GM18498 (cell line): ENCODE data around the gene HBP1.
"Not testable (repeated sequence)": the region's sequence is repeated elsewhere in the genome, so short reads cannot be mapped to it uniquely, and the experiment has no call there.

Experiments used
- ATAC-seq: cut with Tn5 transposase; IDR thresholded peaks from one replicate; pipeline ENCODE4 v1.9.1; 2021; ENCODE audit warnings: mild to moderate bottlenecking, moderate library complexity; ENCODE audit not compliant: unreplicated experiment

Gene HBP1

DNA sequence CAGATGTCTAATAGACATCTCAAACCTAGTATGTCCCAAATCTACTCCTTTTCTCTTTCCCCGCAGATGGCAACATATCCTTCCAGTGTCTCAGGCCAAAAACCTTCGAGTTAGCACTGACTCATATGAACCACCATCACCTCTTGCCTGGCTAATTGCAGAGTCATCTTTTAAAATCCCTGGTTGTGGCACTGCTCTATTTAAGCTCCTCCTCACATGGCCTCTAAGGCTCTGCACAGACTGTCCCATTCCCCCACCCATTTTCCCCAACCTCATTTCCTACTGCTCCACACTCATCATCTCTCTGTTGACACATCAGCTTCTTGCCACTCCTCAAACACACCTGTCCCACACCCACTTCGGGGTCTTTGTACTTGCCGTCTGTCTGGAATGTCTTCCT lies 16.8 kb upstream of the HBP1 start:
- ATAC-seq = no peak

DNA sequence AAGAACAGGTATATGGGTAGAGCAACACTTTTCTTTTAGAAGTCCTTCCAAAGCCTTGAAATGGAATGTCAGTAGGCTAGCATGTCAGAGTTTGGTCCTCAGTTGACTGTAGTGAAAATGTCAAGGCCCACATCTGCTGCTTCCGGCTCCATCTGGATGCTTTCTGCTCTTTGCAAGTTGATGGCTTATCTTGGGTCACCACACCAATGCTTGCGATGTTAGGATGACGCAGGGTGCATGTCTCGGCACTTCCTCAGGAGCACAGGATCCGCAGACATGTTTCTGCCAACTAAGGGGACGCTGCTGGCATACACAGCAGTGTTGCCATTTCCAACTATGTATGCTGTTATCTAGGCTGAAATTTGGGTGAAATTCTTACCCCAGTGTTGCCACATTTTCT lies 14.0 kb upstream of the HBP1 start:
- no peak for ATAC-seq

DNA sequence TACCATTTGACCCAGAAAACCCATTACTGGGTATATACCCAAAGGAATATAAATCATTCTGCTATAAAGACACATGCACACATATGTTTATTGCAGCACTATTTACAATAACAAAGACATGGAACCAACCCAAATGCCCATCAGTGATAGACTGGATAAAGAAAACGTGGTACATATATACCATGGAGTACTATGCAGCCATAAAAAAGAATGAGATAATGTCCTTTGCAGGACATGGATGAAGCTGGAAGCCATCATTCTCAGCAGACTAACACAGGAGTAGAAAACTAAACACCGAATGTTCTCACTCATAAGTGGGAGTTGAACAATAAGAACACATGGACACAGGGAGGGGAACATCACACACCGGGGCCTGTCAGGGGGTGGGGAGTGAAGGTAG lies 13.1 kb upstream of the HBP1 start:
- ATAC-seq = not testable (repeated sequence)

- ATAC-seq = no peak
These were observed 11.7 kb upstream of the HBP1 start for GRCh38 chr7:107157091-107157490.

DNA sequence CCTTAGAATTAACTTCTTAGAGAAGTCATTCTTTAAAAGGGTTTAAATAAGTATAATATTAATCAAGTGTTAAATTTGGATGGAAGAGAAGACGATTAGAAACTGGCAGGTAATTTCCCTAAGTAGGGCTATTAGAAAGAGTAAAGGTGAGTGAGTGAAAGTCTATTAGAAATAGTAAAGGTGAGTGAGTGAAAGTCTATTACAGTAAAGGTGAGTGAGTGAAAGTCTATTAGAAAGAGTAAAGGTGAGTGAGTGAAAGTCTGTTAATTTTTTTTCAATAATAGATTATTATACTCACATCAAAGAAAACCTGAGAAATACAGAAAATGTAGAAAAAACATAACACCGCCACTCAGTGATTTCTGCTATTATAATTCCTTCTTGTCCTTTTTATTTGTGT lies 10.8 kb upstream of the HBP1 start:
- ATAC-seq = no peak

DNA sequence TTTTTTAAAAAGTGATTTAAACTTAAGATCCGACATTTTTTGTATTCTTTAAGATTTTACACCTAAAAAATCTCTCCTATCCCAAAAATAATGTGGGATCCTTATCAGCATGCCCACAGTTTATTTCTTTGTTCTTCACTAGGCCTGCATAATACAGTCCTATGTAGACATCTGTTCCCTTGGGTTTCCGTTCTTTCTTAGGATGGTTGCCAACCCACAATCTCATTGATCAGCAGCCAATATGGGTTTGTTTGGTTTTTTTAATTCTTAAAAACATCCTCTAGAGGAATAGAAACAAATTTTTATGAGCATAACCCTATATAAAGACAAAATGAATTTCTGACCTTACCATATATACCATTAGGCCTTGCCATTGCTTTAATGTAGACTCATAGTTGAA lies 8.4 kb upstream of the HBP1 start:
- ATAC-seq = no peak

DNA sequence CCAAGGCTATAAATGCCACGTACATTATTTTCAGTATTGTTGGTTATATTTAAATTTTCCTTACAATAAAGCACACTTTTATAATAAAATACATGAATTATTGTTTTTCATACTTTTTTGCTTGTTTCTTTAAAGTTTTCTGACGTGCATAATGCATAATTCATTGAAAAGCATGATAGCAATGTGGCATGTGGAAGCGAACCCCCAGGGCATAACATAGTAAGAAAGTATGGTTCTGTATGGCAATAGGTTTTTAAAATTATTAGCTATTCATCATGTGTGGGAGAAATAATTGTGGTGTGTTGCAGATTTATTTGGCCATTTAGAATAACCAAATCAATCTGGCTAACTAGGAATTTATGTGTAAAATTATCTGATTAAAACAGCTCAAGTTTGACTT lies 7.4 kb upstream of the HBP1 start:
- ATAC-seq = no peak

- ATAC-seq = no peak
These were observed 6.3 kb upstream of the HBP1 start for GRCh38 chr7:107162475-107162874.

DNA sequence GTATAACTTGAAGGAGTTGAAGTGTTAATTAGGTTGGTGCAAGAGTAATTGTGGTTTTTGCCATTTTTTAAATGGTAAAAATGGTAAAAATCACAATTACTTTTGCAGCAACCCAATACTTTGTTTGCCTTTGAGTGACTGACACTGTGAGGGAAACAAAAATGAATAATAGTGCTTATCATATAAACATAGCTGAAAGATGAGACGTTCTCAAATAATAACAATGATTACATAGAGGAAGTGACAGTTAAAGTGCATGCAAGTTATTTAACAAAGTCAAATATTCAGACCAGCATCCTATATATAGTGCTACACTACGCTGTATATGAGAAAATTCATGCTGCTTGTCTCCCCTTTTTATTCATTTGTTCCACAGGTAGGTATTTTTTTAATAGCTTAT lies 4.7 kb upstream of the HBP1 start:
- ATAC-seq = no peak

DNA sequence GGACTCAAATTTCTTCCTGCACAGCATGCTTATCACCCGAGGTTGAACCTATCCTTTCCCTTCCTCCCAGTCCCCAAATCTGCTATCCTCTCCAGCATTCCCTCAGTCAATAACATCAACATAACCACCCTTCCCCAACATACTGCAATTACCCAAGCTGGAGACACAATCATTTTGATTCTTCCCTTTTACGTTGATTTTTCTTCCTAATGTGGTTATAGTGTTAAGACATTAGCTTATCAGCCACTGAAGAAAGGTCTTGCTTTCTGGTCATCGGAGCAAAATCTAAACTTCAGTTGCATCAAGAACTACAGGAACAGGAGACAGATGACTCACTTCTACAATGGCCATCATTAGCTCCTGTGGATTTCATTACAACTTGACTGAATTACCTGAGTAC lies 3.5 kb upstream of the HBP1 start:
- ATAC-seq = no peak

- no peak for ATAC-seq
These were observed 1.9 kb upstream of the HBP1 start for GRCh38 chr7:107166736-107167426.

DNA sequence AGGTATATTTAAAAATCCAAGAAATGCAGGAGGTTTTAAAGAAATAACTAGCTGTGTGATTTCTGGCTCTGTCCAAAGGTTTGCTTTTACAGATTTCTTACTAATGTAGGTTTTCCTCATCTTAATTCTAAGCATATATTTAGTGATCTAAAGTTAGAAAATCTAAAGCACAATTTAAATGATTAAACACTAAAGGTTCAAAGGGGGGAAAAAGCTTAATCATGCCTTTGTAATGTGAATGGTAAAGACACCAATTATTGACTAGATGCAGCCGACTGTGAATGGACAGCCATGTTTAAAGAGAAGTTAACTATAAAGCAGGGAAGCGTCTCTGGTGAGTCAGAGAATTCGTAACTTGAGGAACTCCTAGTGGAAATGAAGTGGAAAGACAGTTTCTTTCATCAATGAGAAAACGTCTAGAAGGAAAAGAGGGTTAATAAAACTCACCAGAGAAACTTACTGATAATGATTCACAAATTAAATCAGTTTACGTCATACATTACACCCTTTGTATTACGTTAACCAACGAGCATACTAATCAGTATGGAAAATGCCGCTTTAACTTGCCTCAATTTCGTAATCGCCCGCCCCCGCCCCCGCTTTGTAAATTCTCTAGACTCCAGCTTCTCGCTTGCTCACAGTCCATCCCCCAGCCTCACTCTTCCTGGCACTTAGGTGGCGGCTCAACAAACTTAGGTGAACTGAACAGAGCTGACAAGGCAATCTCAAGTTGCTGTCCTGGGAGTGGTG lies 1.1 kb upstream of the HBP1 start:
- no peak for ATAC-seq

DNA sequence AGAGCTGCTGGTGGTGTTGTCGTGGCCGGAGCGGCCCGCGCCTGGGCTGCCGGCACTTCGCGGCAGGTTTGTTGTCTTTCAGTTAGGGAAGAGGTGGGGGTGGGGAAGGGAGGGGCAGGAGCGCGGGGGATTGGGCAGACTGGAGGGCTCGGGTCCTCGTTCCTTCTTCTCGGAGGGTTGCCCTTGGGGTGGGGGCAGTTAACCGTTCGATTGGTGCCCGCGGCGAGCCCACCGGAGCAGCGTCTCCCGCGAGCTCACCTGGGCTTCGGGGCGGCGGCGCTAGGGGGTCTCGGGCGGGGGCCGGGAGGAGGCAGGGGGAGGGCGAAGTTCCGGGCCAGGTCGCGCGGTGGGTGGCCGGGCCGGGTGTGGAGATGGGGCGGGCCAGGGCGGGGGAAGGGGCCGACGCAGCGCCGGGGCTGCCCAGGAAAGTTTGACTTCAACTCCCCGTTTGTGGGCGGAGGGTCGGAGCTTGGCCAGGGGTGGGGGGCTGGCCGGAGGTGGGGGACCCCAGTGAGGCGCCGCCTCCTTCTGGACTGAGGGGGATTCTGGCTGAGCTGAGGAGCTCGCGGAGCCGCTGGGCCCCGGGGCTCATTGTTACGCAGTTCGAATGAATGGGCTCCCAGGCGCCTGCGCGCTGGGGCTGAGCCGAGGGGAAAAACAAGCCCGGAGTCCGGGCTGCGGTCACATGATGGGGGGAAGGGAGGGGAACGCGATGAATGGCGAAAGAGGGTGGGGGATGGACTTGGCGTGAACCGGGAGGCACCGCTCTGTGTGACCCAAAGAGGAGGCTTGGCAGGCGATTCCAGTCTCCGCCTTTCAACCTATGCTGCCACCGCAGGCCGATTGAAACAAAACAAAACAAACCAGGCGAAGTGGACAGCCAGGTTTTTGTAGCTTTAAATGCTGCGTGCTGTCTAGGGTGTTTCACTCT lies 582 bp downstream of the HBP1 start:
- peak; percentile 36 for ATAC-seq

DNA sequence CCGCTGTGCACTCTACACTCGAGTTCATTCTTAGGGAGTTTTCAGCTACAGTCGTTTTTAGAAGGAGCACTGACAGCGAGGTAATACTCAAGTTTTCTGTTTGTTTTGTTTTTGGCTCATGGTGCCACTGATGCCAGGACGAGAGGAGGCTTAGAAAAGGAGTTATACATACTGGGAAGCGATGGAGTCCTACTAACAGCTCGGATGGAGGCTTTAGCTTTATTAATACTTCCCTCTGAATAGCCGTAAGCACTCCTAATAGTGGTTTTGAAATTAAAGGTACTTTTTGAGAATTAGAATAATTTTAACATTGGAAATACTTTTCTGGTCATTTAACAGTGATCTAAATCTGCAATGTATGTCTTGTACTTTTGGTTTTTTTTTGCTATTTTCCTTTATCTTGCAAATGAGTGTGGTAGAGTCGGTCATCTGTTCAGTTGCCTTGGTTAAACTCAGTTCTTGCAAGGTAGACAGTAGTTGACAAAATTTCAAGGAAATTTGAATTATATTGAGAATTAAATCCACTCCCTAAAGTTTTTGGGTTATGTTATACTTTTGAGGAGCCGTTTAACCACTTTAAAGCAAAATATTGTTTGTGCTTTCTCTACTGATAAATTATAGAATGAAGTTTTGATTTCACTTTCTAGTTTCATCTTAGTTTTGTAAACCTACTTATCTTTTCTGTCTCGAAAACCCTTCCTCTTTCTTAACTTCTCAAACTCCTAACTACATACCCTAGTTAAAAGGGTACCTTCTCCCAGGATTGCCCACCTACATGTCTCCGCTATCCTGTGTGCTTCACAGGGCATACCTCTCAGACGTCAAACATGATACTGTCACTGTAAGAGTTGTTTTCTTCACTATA lies 1.5 kb downstream of the HBP1 start:
- no peak for ATAC-seq

DNA sequence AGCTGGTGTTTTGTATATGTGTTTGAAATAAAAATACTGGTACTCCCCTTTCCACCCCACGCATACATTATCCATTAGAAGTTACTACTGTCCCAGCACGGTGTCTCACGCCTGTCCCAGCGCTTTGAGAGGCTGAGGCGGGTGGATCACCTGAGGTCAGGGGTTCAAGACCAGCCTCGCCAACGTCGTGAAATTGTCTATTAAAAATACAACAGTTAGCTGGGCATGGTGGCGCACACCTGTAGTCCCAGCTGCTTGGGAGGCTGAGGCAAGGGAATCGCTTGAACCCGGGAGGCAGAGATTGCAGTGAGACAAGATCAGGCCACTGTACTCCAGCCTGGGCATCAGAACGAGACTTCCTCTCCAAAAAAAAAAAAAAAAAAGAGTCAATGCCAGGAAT lies 2.7 kb downstream of the HBP1 start:
- ATAC-seq = no peak

DNA sequence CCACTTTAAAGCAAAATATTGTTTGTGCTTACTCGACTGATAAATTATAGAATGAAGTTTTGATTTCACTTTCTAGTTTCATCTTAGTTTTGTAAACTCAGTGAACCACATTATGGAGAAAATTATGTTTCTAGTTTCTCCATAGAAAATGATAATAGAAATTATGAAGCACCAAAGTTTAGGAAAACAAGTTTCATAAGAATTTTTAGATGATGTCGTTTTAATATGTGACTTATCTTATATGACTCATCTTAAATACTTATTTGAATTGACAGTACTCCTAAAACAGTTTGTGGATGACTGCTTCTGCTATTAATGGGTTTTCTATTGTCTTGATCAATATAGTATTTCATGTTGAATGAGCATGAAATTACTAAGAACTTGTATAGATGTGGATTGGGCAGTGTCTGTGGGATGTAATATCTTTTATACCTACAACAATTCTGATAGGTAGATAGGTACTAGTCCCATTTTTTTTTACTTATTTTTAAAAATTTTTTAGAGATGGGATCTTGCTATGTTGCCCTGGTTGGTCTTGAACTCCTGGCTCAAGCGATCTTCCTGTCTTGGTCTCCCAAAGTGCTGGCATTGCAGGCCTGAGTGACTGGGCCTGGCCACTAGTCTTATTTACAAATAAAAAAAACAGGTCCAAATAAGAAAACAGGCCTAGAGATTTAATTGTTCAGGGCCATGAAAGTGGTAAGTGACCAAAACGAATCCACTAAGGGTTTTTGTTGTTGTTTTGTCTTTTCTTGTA lies 3.7 kb downstream of the HBP1 start:
- no peak for ATAC-seq

DNA sequence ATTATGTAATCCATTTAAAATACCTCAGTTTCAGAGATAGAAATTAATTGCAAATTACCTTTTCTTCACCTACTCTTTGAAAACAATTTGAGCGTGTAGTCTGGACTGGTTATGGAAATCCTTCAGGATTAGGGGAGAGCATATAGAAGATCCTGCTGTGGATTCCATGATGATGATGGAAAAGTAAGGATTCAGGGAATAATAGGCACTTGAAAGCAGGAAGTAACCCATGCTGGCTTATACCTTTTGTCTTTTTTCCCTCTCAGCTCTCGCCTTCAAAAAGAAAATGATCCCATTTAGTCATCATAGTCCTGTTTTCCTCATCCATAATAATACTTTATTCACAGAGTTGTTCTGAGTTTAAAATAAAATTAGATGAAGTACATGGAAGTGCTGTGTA lies 4.4 kb downstream of the HBP1 start:
- ATAC-seq = no peak

DNA sequence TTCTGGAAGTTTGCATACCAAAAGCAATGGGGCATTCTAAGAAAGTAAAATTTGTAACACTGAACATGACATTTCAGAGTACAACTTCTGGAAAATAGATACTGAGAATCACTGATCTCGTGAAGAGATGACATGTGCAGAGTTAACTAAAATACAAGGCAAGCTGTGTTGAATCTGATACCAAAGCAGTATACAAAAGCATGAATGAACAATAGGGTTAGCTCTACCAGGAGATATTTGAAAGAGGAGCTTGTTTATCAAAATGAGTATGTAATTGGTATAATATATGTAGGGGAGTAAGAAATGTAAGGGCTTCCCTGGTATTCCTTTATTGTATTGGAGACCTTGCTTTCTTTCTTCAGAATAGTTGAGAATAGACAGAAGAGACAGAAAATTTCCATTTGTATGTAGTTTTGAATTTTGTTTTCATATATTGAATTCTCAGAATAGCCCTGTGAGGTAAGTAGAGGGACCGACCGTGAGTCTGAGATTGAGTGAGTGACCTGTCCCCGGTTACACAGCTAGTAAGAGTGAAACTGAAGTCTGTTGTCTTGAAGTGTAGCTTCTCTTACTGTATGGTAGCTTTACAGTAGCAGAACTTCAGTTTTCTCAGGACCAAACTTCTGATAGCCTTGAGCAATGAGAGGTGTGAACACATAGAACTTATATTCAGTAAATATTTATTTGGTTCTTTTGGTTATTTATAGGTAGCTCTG lies 5.0 kb downstream of the HBP1 start:
- ATAC-seq = peak; percentile 56
